ENCODE results near the gene DVL2. TPM values are rescaled to one million over a fixed set of nuclear protein-coding genes. Genes with fewer than 3 reads are reported as not detected.
A peak's percentile ranks its signal among the peaks of the same experiment; 100 is the strongest.

The DVL2 gene
- total and polyA plus RNA-seq, 2 of the 13 experiments (the other 11 are each of a cell fraction or from before 2014, with no cell fraction given) = 5.7 to 38.2 TPM

- TF ChIP-seq, protein P1, sequence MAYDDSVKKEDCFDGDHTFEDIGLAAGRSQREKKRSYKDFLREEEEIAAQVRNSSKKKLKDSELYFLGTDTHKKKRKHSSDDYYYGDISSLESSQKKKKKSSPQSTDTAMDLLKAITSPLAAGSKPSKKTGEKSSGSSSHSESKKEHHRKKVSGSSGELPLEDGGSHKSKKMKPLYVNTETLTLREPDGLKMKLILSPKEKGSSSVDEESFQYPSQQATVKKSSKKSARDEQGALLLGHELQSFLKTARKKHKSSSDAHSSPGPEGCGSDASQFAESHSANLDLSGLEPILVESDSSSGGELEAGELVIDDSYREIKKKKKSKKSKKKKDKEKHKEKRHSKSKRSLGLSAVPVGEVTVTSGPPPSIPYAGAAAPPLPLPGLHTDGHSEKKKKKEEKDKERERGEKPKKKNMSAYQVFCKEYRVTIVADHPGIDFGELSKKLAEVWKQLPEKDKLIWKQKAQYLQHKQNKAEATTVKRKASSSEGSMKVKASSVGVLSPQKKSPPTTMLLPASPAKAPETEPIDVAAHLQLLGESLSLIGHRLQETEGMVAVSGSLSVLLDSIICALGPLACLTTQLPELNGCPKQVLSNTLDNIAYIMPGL (CRISPR knock-in tag; IDR thresholded peaks at IDR 0.05; ENCODE audit: borderline replicate concordance in 1 of 2, low read depth in 1 of 2) = peak; percentile 74 to 83; a peak in 3 of 4 replicates
- peak; percentile 93 for TF ChIP-seq NFIB (CRISPR knock-in tag; IDR thresholded peaks at IDR 0.05; ENCODE audit: borderline replicate concordance)
- TF ChIP-seq ZNF44 (CRISPR knock-in tag; IDR thresholded peaks at IDR 0.05) = no peak
- TF ChIP-seq ZNF703 (CRISPR knock-in tag; IDR thresholded peaks at IDR 0.05; ENCODE audit: borderline replicate concordance) = peak; percentile 29; the same call in 1 of the 2 replicates
- TF ChIP-seq TP53 (CRISPR knock-in tag; conservative IDR thresholded peaks at IDR 0.05) = no peak
- TF ChIP-seq SRY (CRISPR knock-in tag; IDR thresholded peaks at IDR 0.05) = no peak
- TF ChIP-seq ZNF614 (CRISPR knock-in tag; IDR thresholded peaks at IDR 0.05; ENCODE audit: borderline replicate concordance) = peak; percentile 67; the same call in 1 of the 2 replicates
- TF ChIP-seq ZFX (CRISPR knock-in tag; IDR thresholded peaks at IDR 0.05; ENCODE audit: low read depth) = peak; percentile 82
- peak; percentile 83 for TF ChIP-seq RBFOX2 (IDR thresholded peaks at IDR 0.05; ENCODE audit: low read depth, low read length)
- no peak for TF ChIP-seq ZNF251 (CRISPR knock-in tag; IDR thresholded peaks at IDR 0.05)
- TF ChIP-seq ZNF839 (CRISPR knock-in tag; IDR thresholded peaks at IDR 0.05; ENCODE audit: borderline replicate concordance) = no peak
- TF ChIP-seq ATRX (CRISPR knock-in tag; IDR thresholded peaks at IDR 0.05; ENCODE audit: borderline replicate concordance) = no peak
- TF ChIP-seq EEA1 (CRISPR knock-in tag; IDR thresholded peaks at IDR 0.05; ENCODE audit: borderline replicate concordance) = no peak
- TF ChIP-seq ZBTB26 (CRISPR knock-in tag; IDR thresholded peaks at IDR 0.05; ENCODE audit: borderline replicate concordance) = no peak; the same call in none of the 2 replicates
- no peak for TF ChIP-seq FIP1L1 (IDR thresholded peaks at IDR 0.05; ENCODE audit: borderline replicate concordance, insufficient read depth, low read depth, low read length)
- TF ChIP-seq RNF2 (conservative IDR thresholded peaks at IDR 0.05; ENCODE audit: low read depth) = no peak
- TF ChIP-seq DR1 (CRISPR knock-in tag; IDR thresholded peaks at IDR 0.05) = 0 out of 2 replicates have a peak, but pooled peaks have one; percentile 14
- TF ChIP-seq, protein P2, sequence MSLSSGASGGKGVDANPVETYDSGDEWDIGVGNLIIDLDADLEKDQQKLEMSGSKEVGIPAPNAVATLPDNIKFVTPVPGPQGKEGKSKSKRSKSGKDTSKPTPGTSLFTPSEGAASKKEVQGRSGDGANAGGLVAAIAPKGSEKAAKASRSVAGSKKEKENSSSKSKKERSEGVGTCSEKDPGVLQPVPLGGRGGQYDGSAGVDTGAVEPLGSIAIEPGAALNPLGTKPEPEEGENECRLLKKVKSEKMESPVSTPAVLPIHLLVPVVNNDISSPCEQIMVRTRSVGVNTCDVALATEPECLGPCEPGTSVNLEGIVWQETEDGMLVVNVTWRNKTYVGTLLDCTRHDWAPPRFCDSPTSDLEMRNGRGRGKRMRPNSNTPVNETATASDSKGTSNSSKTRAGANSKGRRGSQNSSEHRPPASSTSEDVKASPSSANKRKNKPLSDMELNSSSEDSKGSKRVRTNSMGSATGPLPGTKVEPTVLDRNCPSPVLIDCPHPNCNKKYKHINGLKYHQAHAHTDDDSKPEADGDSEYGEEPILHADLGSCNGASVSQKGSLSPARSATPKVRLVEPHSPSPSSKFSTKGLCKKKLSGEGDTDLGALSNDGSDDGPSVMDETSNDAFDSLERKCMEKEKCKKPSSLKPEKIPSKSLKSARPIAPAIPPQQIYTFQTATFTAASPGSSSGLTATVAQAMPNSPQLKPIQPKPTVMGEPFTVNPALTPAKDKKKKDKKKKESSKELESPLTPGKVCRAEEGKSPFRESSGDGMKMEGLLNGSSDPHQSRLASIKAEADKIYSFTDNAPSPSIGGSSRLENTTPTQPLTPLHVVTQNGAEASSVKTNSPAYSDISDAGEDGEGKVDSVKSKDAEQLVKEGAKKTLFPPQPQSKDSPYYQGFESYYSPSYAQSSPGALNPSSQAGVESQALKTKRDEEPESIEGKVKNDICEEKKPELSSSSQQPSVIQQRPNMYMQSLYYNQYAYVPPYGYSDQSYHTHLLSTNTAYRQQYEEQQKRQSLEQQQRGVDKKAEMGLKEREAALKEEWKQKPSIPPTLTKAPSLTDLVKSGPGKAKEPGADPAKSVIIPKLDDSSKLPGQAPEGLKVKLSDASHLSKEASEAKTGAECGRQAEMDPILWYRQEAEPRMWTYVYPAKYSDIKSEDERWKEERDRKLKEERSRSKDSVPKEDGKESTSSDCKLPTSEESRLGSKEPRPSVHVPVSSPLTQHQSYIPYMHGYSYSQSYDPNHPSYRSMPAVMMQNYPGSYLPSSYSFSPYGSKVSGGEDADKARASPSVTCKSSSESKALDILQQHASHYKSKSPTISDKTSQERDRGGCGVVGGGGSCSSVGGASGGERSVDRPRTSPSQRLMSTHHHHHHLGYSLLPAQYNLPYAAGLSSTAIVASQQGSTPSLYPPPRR (CRISPR knock-in tag; IDR thresholded peaks at IDR 0.05; ENCODE audit: borderline replicate concordance) = peak; percentile 61; the same call in 1 of the 2 replicates
- TF ChIP-seq SMC3 (IDR thresholded peaks at IDR 0.05; ENCODE audit: low read length) = no peak; the same call in 1 of the 2 replicates
- TF ChIP-seq RBAK (CRISPR knock-in tag; IDR thresholded peaks at IDR 0.05) = no peak
- TF ChIP-seq BRD4 (CRISPR knock-in tag; IDR thresholded peaks at IDR 0.05) = peak; percentile 56; the same call in 1 of the 2 replicates
These were observed 54.7 kb downstream of the DVL2 start, which contains the start of gene ASGR1 (continued) for GRCh38 chr17:7179317-7180254.

All from HepG2 (cell line).